ENCODE data around the gene TSEN2.
A peak's percentile ranks its signal among the peaks of the same experiment; 100 is the strongest.

Gene TSEN2

GRCh38 chr3:12501360-12502020, 17.2 kb downstream of the TSEN2 start:
- H3K4me3 ChIP-seq (ENCODE audit: low read depth, low read length): no peak overlapping the region
- no peak for TF ChIP-seq CTCF (conservative IDR thresholded peaks at IDR 0.05; ENCODE audit: low read depth, low read length)
- peak; percentile 94 for DNase-seq (ENCODE audit: low read depth)

- no peak overlapping the region for H3K4me3 ChIP-seq (ENCODE audit: low read depth, low read length)
- TF ChIP-seq CTCF (conservative IDR thresholded peaks at IDR 0.05; ENCODE audit: low read depth, low read length): no peak
- DNase-seq (ENCODE audit: low read depth): peak; percentile 74
These were observed 19.1 kb downstream of the TSEN2 start for GRCh38 chr3:12503126-12503957.

GRCh38 chr3:12506201-12506709, 22.0 kb downstream of the TSEN2 start:
- no peak overlapping the region for H3K4me3 ChIP-seq (ENCODE audit: low read depth, low read length)
- TF ChIP-seq CTCF (conservative IDR thresholded peaks at IDR 0.05; ENCODE audit: low read depth, low read length): no peak
- DNase-seq (ENCODE audit: low read depth): no peak

- H3K4me3 ChIP-seq (ENCODE audit: low read depth, low read length): peak overlapping the region; percentile 11
- TF ChIP-seq CTCF (conservative IDR thresholded peaks at IDR 0.05; ENCODE audit: low read depth, low read length): no peak
- DNase-seq (ENCODE audit: low read depth): peak; percentile 86
These were observed 23.5 kb downstream of the TSEN2 start for GRCh38 chr3:12507591-12508281.

- TF ChIP-seq CTCF (conservative IDR thresholded peaks at IDR 0.05; ENCODE audit: low read depth, low read length): no peak
- peak overlapping the region; percentile 11 for H3K4me3 ChIP-seq (ENCODE audit: low read depth, low read length)
- peak; percentile 100 for DNase-seq (ENCODE audit: low read depth)
These were observed 24.0 kb downstream of the TSEN2 start for GRCh38 chr3:12508291-12508700.

- no peak overlapping the region for H3K4me3 ChIP-seq (ENCODE audit: low read depth, low read length)
- peak; percentile 20 for DNase-seq (ENCODE audit: low read depth)
- TF ChIP-seq CTCF (conservative IDR thresholded peaks at IDR 0.05; ENCODE audit: low read depth, low read length): no peak
These were observed 25.2 kb downstream of the TSEN2 start for GRCh38 chr3:12509466-12509865.
